ENCODE data around the gene OR7G2.

Gene OR7G2

DNA sequence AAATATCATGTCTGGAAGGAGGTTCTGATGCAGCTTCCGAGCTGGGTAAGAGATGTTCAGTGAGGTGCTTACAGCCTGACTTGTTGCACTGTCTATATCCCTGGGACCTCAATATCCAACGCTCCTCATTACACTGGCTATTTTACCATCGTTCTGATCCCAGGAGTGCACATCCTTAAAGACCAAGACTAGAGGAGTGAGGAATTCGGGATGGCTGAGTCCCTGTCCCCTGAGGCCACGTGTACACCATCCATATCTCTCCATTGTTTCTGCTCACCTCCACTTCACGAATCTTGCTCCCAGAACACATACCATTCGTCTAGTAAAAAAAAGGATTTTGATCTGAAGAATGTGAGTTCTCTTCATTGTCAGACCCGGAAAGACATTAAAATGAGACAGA, at the start of gene OR7G2:
Gene OR7G2, minus strand, starts transcription at position 101 of the 400 bp plus-strand sequence. CDS start 4,232 bp downstream, outside the sequence.
- no peak for DNase-seq

DNA sequence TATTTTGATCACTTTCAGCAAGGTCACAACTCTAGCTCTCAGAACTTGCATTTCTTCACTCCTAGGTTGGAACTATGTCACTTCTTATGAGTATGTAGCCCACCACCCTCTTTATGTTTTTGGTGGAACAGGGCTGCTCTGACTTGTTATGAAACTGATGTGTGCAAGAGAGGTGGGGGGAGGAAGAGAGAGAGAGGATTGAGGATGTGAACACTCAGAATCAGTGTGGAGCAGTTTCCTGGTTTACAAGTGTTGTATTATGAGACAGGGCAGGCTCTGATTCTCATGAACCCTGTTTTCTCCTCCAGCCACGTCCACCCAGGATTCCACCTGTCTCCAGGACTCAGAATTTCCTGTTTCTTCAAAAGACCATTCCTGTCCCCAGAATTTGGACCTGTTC, 49.0 kb upstream of the OR7G2 start:
- no peak for DNase-seq

DNA sequence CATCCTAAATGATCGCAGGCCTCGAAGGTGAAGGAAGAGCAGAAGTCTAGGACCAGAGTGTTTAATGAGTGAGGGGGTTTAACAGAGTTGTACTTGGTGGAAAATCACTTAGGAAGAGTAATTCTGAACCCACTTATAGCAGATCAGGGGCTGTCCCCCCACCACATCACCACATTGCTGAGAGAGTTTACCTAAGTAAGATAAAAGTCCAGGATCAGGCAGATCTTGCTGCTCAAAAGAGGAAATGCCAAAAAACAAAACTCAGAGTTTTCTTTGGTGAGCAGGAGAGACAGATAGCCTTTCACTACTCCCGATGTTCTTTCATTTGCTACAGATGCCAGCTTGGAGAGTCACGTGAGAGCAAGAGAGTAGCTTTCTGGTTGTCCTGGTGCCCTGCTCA, 48.3 kb upstream of the OR7G2 start:
- no peak for DNase-seq

DNA sequence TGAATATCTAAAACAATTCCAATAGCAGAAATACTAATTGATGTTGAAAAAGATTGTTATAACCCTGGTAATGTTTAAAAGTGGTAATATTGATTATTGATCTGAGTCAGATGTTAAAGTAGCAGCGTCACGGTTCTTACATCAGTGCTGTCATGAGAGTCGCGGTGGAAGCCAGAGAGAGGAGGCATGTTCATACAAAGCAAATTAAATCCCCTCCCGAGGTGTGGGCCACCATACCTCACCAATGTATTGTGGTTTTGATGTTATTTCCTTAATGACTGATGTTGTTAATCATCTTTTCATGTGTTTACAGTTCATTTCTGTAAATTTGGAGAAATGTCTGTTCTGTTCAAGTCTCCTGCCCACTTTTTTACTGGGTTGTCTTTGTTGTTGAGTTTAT, 44.1 kb upstream of the OR7G2 start:
- DNase-seq: no peak

DNA sequence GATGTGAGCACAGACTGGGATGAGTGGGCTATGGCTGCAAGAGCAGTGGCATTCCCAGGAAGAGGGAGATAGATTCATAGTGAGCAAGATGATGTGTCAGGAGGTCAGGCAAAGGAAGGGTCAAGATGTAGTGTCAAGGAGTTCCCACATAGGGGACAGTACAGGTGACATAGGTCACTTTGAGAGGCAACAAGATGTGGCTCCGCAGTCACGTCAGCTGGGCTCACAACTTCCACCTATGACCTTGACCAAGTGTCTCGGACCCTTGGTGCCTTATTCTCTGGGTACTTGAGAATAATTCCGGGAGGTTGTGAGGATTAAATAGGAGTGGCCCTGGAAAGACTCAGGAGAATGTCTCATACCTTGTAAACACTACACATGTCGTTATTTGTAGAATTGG, 43.4 kb upstream of the OR7G2 start:
- DNase-seq: no peak

DNA sequence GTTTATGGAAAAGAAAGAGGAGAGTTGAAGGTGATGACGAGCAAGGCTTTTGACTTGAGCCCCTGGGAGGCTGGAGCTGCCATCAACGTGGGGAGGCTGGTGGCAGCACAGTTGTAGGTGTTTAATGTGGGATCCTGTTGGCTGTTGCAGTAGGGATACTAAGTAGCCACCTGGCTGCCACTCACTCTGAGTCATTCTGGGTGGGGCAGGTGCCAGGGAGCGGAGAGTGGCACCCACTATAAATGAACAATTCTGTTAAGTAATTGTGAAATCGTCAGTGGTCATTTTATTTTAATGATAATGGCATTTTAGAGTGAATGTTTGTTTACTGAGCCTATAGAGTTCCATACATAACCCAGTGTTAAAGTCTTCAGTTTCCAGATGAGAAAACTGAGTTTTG, 42.7 kb upstream of the OR7G2 start:
- no peak for DNase-seq

DNA sequence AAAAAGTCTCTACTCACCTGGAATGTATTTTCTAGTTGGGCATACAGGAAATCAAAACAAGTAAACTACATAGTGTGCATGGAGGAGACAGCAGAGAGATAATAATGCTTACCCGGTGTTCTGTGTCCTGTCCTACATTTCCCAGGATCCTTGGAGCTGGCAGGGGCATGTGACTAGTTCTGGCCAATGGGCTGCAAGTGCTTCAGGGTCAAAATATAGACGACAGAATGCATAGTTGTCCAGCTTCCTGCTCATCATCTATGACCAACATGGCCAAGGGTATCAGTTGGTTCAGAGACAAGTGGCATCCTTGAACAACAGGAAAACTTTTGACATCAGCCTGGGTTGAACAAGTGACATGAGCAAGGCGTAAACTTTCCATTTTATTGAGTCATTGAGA, 41.4 kb upstream of the OR7G2 start:
- no peak for DNase-seq

DNA sequence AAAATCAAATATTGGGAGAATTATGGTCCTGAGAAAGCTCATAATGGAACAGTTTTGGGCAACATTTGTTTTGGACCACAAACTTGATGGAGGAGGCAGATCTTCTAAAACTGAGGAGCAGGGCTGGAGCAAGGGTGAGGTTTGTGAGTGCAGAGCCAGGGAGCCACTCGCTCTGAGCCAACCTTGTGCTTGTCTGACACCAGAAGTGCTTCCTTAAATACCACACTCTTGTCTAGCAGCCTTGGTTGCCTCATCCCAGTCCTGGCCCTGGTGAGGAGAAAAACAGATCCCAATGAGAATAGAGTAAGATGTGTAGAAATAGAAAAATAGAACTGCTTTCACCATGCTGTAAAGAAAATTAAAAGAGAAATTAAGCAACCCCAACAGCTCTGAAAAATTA, 39.6 kb upstream of the OR7G2 start:
- DNase-seq: no peak

DNA sequence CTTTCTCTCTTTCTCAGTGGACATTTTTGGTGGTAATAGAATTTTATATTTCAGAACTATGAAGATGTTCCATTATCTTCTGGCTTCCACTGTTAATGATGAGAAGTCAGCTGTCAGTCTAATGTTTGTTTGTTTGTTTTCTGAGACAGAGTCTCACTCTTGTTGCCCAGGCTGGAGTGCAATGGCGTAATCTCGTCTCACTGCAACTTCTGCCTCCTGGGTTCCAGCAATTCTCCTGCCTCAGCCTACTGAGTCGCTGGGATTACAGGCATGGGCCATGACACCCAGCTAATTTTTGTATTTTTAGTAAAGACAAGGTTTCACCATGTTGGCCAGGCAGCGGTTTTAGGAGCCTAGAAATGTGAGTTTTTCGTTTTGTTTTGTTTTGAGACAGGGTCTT, 37.6 kb upstream of the OR7G2 start:
- DNase-seq: no peak

DNA sequence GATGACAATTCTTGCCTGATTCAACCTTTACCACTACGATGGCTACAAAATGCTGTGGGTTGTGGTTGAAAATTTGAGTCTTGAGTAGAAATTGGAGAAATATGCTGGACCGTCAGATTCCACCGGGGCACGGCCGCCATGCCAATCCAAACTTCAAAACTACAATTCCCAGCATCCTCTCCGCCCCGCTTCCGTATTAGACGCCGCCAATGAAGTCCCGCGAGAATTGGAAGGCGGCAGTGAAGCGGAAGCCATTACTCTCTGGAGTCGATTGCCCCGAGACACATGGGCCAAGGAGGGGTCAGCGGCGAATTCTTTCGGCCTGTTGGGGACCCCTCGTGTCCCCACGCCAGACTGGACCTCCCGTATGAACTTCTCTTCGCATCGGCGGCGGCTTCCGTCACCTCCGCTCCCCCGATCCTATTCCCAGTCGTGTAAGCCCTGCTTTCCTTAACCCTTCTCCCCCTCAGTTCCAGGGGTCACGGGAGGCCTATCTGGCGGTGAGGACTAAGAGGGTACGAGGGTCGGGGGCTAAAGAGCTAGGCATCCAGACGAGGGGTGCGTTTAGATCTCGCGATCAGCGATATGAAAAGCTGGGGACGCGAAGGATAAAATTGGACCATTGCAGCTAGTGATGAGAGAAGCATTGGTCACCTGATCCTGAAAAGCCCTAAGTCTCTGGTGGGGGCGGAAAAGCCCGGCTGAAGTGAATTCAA, 33.0 kb upstream of the OR7G2 start, which contains the start of gene ZNF317:
Gene ZNF317, plus strand, starts transcription at position 239 of the 716 bp plus-strand sequence. CDS start 15,620 bp downstream, outside the sequence.
- DNase-seq: peak; percentile 90

DNA sequence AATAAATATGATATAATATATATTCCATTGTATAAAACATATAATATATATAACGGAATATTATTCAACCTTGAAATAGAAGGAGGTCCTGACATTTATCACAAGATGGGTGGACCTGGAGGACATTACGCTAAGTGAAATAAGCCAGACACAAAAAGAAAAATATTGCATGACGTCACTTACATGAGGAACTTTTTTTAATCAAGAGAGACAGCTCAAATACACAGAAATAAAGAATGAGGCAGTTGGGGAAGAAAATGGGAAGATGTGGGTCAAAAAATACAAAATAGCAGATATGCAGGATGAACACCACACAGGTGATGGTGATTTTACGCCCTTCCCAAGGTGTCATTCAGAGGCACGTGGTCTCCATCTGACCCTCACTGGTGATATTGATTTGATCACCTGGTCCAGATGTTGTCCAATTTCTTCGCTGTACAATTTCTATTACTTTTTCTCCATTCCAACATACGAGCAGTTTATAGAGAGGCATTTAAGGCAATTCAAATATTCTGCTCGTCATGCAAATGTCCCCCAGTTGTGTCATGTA, 32.4 kb upstream of the OR7G2 start:
- DNase-seq: no peak

DNA sequence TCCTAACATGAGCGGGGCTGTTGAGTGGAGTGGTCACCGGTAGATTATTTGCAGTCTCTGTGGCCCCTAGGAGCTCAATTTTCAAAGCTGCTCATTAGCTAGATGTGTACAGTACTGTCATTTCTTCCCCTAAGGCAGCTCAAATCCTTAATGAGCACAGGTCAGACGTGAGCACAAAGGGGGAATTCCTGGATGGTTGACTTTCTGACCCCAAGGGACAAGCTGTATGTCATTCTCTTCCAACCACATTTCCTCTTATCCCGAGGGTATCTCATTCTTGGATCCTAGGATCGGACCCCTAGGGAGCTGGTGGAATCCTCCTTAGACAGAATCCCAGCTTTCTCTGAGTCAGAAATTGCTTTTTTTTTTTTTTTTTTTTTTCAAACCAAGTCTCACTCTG, 25.1 kb upstream of the OR7G2 start:
- no peak for DNase-seq

DNA sequence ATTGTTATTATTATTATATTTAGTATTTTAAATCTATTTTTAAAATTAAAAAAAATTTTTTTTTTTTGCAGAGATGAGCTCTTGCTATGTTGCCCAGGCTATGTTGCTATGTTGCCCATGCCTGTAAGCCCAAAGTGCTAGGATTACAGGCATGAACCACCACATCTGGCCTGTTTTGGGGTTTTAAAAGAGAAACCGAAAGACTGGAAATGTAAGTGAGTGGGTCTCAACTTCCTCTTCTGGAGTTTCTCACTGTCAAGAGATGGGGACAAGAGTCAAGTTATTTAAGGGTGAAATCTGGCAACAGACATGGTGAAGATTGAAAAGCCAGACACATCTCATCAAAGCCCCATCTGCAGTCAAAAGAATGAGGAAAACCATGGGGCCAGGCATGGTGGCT, 23.7 kb upstream of the OR7G2 start:
- no peak for DNase-seq

DNA sequence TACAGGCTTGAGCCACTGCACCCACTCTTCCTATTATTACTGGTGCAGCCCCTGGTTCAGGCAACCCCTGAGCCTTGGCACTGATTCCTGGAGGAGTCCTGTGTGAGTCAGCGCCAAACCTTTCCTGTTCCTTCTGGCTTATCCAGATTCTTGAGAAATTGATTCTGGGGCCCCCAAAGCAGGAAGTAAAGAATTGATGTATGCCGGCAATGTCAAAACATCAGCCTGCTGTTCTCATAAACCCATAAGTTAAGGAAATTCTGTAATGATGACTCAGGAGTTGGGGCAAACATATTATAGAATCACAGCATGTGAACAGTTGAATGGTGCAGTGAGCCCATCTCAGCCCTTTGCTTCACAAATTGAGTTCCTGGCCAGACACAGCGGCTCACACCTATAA, 20.9 kb upstream of the OR7G2 start:
- no peak for DNase-seq

DNA sequence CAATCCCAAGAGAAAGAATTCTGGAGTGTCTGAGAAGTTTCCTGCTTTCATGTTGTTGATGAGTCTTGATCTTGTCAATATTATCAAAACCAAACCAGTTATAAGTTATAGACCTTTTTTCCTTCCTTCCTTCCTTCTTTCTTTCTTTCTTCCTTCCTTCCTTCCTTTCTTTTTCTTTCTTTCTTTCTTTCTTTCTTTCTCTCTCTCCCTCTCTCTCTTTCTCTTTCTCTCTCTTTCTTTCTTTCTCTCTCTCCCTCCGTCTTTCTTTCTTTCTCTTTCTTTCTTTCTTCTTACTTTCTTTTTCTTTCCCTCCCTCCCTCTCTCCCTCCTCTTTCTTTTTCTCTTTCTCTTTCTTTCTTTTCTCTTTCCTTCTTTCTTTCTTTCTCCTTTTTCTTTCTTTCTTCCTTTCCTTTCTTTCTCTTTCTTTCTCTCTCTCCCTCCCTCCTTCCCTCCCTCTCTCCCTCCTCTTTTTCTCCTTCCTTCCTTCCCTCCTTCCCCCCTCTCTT, 19.7 kb upstream of the OR7G2 start, which contains the start of gene OR7G3:
Gene OR7G3, minus strand, starts transcription at position 51 of the 506 bp plus-strand sequence. Its CDS starts 0 bp downstream, at position 51.
- DNase-seq: no peak

DNA sequence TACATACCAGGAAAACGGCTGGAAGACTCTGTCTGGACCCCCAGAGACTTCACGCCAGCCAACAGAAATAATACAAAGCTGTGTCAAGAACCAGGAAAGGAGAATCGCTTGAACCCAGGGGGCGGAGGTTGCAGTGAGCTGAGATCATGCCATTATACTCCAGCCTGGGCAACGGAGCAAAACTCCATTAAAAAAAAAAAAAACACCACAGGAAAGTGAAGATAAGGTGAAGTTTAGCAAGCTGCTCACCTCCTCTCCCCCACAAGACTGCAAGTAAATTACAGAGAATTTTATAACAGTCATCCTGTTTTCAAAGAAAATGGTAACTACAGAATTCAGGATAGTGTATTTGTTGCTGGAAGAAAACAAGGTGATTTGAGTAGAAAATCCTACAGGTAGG, 9.3 kb upstream of the OR7G2 start:
- DNase-seq: no peak

DNA sequence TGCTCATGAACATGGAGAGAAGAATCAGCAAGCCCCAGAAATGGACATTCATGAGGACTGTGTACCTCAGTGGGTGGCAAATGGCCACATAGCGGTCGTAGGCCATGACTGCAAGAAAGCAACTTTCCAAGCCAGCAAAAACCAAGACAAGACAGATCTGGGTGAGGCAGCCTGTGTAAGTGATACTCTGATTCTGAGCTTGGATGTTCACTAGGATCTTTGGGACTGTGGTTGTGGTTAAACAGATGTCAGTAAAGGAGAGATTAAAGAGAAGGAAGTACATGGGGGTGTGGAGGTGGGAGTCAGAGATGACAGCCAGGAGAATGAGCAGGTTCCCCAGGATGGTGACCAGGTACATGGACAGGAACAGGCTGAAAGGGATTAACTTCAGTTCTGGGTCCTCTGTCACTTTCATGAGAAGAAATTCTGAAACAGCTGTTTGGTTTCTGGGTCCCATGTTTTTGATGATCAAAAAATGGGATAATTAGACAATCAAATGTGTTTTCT, 8.1 kb upstream of the OR7G2 start, which contains the start of gene OR7G1:
Gene OR7G1, minus strand, starts transcription at position 457 of the 507 bp plus-strand sequence. Its CDS starts 0 bp downstream, at position 457.
- no peak for DNase-seq

DNA sequence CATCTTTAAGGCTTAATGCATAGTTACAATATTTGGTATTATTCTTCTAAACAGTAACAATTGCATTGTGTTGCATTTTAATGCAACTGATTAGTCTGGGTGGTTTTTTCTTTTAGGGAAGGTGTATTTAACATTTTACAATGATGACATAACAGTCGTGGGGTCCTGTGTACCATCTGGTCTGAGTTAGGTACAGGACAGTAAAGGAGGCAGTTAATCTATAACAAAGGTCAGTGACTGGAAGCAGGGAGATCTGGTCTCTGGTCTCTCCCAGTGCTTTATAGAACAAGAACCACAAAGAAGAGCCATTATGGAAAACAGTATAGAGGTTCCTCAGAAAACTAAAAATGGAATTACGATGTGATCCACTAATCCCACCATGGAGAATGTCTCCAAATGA, 2.7 kb upstream of the OR7G2 start:
- no peak for DNase-seq

DNA sequence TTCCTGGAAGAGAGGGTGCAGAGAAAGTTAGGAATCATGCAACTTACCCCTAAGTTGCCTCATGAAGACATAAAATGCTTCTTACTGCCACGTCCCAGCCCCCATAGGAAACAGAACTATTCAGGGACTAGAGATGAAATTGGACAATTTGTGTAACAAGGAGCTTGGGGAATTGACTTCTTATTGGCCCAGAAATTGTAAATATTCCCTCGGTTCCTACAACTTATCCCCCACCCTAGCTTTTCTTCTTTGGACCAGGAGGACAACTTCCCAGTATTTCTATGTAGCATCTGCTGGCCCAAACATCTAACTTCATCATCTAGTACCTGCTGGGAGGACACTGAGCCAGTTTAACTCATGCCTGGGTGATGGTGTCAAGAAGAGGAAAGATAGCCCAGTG, 20.5 kb downstream of the OR7G2 start, which contains the start of gene OR1M1:
Gene OR1M1, plus strand, starts transcription at position 301 of the 400 bp plus-strand sequence. CDS start 6,184 bp downstream, outside the sequence.
- no peak for DNase-seq

DNA sequence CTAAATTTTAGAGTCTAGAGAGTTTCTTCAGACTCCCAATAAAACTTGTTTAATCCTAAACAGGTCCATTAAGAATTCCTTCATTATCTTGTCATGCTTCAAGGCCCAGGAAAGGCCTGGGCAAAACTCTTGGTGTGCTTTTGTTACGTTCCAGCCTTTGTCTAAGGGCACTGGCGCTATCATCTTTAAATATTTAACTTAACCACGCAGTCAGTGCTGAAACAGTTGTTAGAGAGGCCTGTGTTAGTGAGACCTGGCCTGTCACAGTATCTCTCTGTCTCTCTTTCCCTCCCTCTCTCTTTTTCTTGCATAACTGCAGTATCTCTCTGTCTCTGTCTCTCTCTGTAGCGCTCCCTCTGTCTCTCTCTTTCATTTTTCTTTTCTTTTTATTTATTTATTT, 28.6 kb downstream of the OR7G2 start:
- DNase-seq: no peak

DNA sequence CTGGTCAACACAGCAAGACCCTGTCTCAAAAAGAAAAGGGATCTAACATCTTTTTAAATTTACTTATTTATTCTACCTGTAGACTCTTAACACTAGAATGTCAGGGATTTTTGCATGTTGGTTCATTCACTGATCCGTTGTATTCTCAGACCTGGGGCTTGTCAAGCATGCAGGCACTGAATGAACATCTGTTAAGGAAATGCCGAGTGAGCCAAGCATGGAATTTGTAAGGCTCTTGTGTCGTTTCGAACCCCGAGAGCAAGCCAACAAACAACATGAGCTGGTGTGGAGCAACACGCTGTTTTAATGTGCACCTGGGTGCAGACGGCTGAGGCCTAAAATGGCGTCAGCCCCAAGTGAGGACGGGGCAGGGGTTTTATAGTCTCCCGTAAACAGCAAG, 30.4 kb downstream of the OR7G2 start:
- DNase-seq: no peak

DNA sequence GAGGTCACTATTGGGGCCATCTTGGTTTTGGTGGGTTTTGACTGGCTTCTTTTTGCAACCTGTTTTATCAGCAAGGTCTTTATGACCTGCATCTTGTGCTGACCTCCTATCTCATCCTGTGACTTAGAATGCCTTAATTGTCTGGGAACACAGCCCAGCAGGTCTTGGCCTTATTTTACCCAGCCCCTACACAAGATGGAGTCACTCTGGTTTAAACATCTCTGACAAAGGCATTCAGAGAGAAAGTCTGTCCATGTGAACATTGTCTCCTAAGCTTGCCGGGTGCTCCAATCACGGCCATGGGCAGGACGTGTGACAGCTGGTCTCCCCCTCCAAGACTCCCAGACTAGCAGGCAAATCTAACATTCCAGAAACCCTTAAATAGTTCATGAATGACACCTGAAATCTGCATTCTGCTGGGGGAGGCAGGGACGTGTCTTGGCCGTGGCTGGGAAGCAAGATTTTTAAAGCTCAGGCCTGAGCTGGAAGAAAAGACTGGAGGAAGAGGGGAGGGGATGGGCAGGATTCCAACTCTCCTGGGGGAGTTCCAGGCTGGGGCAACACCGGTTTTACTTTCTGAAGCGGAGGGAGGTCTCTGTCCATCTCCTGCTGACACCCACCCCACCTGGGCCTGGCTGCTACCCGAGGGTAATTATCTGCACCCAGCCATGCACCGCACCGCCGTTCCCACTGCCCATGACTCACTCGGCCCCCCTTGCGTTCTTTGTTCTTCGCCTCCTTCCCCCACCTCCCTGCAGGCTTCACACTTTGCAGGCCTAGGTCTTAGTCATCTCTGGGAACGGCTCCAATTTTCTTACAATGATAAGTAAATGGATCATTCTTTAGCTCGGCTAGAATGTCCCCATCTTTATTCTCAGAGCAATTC, 32.0 kb downstream of the OR7G2 start:
- DNase-seq: no peak

DNA sequence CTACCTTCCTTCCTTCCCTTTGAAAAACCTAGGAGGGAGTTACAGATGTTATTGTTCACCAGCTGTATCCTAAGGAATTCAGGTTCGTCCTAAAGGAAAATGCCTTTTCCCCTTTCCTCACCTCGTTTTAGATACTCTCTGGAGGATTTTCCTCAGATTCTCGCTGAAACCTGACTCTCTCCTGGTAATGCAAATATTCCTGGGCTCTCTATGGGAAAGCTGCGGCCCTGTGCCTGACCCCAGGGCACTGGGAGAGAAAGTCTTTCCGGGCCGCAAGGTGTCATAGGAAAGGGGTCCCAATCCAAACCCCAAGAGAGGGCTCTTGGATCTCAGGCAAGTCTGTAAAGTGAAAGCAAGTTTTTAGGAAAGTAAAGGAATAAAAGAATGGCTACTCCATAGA, 33.5 kb downstream of the OR7G2 start:
- no peak for DNase-seq

Data from stimulated activated CD4-positive, alpha-beta T cell treated with anti-CD3 and anti-CD28 coated beads, Interleukin-1b, Interleukin-23, amount 100 ng/mL, for 48 hours (primary cell).